ENCODE data around the gene LARP1. TPM values are rescaled to one million over a fixed set of nuclear protein-coding genes. Genes with fewer than 3 reads are reported as not detected.
"Not testable (repeated sequence)": the region's sequence is repeated elsewhere in the genome, so short reads cannot be mapped to it uniquely, and the experiment has no call there.

Gene LARP1
- total and polyA plus RNA-seq, 8 donors = 35.8 to 195 (median 117) TPM

DNA sequence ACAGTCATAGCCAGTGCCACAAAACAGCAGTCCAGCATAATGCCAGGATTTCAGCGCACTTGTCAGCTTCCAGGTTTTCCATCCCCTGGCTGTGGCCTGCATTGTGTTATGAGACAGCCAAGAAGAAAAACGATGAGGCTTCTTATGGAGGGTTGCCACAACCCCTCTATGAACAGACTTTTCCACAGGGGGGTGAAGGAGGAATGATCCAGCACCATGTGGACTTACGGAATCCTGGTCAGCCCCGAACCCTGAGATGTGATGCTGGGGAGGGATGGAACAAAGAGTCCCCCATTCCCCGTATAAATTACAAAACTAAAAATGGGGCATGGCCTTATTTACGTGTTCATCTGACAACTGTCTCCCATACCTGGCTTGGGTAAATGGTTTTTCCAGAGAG lies 62.6 kb downstream of the LARP1 start:
- DNase-seq = no peak
- no peak for FAIRE-seq
- TF ChIP-seq, protein P1, sequence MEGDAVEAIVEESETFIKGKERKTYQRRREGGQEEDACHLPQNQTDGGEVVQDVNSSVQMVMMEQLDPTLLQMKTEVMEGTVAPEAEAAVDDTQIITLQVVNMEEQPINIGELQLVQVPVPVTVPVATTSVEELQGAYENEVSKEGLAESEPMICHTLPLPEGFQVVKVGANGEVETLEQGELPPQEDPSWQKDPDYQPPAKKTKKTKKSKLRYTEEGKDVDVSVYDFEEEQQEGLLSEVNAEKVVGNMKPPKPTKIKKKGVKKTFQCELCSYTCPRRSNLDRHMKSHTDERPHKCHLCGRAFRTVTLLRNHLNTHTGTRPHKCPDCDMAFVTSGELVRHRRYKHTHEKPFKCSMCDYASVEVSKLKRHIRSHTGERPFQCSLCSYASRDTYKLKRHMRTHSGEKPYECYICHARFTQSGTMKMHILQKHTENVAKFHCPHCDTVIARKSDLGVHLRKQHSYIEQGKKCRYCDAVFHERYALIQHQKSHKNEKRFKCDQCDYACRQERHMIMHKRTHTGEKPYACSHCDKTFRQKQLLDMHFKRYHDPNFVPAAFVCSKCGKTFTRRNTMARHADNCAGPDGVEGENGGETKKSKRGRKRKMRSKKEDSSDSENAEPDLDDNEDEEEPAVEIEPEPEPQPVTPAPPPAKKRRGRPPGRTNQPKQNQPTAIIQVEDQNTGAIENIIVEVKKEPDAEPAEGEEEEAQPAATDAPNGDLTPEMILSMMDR (IDR thresholded peaks at IDR 0.05) = no peak
- H3K36me3 ChIP-seq = peaks cover 0 to 57% (median 33%) of the 10 kb centered on the region in 3 donors
- no peaks in the 10 kb centered on the region for H3K9me3 ChIP-seq
- no peak overlapping the region for H3K4me3 ChIP-seq
- WGBS, 2 donors = 88 to 90% methylated on average over 6 of the region's 6 CpGs
- H3K27ac ChIP-seq = no peak overlapping the region
- intact Hi-C loops (cut with DNase I) = no loop called here
- no peaks in the 10 kb centered on the region for H3K4me1 ChIP-seq
- no peaks in the 10 kb centered on the region for H3K27me3 ChIP-seq
- ATAC-seq = no peak

DNA sequence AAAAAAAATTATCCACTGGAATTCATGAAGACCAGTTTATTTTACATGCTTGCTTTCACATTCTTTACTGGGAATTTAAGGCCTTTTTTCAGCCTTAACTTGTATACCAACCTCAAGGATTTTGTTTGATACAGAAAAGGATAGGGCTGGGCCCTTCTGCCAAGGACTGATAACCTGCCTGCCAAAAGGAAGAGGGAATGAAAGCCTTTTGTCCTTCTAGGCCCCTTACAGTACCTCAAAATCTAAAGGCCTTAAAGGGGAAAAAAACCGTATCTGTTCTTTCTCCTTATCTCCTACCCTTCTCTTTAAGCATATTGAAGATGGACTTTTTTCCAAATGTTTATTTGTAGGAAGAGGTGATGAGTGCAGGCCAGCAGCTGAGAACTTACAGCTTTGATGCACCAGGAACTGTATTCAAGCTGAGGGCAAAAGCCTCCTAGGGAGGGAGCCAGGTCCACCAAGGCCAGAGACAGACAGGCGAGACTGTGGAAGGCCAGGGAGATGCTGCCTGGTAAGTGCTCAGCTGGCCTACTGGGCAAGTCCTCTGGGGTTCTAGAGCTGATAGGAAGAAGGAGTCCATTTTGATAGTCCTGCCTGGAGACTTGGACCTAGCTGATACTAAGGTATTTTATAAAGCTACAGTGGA lies 63.4 kb downstream of the LARP1 start:
- no peak overlapping the region for H3K27ac ChIP-seq
- no peak for ATAC-seq
- TF ChIP-seq, protein P1 (IDR thresholded peaks at IDR 0.05) = no peak
- no peaks in the 10 kb centered on the region for H3K27me3 ChIP-seq
- WGBS, 2 donors = 76 to 80% methylated on average over 2 of the region's 2 CpGs
- intact Hi-C loops (cut with DNase I) = no loop called here
- H3K9me3 ChIP-seq = no peaks in the 10 kb centered on the region
- no peak overlapping the region for H3K4me3 ChIP-seq
- DNase-seq = no peak
- no peaks in the 10 kb centered on the region for H3K4me1 ChIP-seq
- no peak for FAIRE-seq
- peaks cover 0 to 49% (median 27%) of the 10 kb centered on the region in 3 donors for H3K36me3 ChIP-seq

GRCh38 chr5:154819546-154819945 lies 64.4 kb downstream of the LARP1 start:
- H3K27ac ChIP-seq = no peak overlapping the region
- FAIRE-seq (no peak), DNase-seq (no peak), ATAC-seq (no peak)
- no peaks in the 10 kb centered on the region for H3K4me1 ChIP-seq
- no peaks in the 10 kb centered on the region for H3K9me3 ChIP-seq
- no peak overlapping the region for H3K4me3 ChIP-seq
- H3K36me3 ChIP-seq = peaks cover 0 to 41% (median 19%) of the 10 kb centered on the region in 3 donors
- intact Hi-C loops (cut with DNase I) = no loop called here
- H3K27me3 ChIP-seq = no peaks in the 10 kb centered on the region
- 76 to 80% methylated on average over 7 of the region's 7 CpGs for WGBS, 2 donors
- TF ChIP-seq, protein P1 (IDR thresholded peaks at IDR 0.05) = no peak

DNA sequence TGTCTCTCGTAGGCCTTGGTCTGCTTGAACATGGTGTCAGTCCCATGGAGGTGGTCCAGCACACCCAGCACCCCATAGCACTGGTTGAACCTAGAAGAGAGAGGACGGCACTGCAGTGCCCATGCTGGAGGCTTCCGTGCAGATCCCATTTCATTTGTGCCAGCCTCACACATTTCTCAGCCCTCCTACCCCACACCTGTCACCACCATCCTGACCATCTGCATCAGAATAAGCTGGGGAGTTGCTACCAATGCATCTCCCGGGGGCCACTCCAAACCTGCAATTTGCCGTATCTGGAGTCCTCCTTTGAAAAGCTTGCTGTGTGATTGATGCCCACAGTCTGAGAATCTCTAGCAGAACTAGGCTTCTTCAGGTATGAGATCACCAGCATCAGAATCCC lies 65.2 kb downstream of the LARP1 start:
- no peaks in the 10 kb centered on the region for H3K27me3 ChIP-seq
- no peaks in the 10 kb centered on the region for H3K9me3 ChIP-seq
- no peak overlapping the region for H3K4me3 ChIP-seq
- ATAC-seq = no peak
- no peak for FAIRE-seq
- H3K4me1 ChIP-seq = no peaks in the 10 kb centered on the region
- TF ChIP-seq, protein P1 (IDR thresholded peaks at IDR 0.05) = no peak
- no peak for DNase-seq
- H3K27ac ChIP-seq = no peak overlapping the region
- H3K36me3 ChIP-seq = peaks cover 0 to 33% (median 12%) of the 10 kb centered on the region in 3 donors
- WGBS, 2 donors = 93 to 94% methylated on average over 5 of the region's 5 CpGs
- intact Hi-C loops (cut with DNase I) = no loop called here

DNA sequence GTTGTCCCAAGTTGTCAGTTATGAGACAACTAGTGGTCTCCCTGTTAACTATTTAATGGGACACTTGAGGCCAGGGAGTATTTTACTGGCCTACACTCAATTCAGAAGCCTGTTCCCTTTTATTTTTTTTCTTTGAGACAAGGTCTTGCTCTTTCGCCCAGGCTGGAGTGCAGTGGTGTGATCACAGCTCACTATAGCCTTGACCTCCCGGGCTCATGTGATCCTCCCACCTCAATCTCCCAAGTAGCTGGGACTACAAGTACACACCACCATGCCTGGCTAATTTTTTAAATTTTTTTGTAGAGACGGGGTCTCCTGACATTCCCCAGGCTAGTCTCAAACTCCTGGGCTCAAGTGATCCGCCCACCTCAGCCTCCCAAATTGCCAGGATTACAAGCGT lies 67.7 kb downstream of the LARP1 start:
- H3K27ac ChIP-seq; H3K4me1 ChIP-seq; FAIRE-seq; intact Hi-C loops (cut with DNase I); H3K9me3 ChIP-seq; H3K27me3 ChIP-seq; ATAC-seq; DNase-seq; H3K4me3 ChIP-seq: not testable (repeated sequence)
- peaks cover 0 to 11% (median 0%) of the 10 kb centered on the region in 3 donors for H3K36me3 ChIP-seq
- WGBS, 2 donors = 85 to 88% methylated on average over 5 of the region's 5 CpGs
